Stimulated activated CD8-positive, alpha-beta memory T cell treated with anti-CD3 and anti-CD28 coated beads, Interleukin-2, amount 100 ng/mL, for 1 hour (primary cell): ENCODE data around the gene RUNDC3A.
"Not testable (repeated sequence)": the region's sequence is repeated elsewhere in the genome, so short reads cannot be mapped to it uniquely, and the experiment has no call there.

Source experiments
- DNase-seq, 2 donors: peaks; one replicate each; pipeline ENCODE4 v3.0.0-alpha.2; 2020; ENCODE audit warnings: low read depth in 2 of 2

The RUNDC3A gene

GRCh38 chr17:44359006-44359405 lies 50.6 kb downstream of the RUNDC3A start:
- no peak for DNase-seq

DNA sequence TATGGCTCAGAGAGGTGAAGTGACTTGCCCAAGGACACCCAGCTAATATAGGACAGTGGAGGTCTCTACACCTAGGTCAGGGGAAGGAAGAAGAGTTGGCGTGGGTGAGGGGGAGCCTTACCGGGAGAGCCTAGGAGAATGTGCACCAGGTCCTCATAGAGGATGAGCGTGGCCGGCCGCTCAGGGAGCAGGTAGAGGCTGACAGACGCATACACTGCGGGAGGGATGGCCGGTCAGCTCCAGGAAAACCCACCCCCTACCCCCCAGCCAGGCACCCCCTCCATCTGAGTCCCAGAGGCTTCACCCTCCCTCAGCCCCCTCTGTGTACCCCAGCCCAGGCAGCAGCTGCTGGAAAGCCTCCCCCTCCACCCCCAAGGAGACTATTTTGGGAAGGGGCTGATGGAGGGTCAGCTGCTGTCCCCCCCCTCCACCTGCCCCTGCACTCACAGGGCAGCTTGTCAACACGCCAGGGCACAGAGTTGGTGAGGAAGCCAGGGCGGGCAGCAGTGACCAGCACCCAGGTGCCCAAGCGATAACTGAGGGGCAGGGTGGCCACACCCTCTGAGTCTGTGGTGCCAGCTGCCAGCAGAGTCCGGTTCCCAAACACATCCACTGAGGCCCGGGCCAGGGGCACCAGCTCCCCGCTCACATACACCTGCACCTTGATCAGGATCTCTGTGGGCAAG lies 51.2 kb downstream of the RUNDC3A start:
- DNase-seq: no peak

DNA sequence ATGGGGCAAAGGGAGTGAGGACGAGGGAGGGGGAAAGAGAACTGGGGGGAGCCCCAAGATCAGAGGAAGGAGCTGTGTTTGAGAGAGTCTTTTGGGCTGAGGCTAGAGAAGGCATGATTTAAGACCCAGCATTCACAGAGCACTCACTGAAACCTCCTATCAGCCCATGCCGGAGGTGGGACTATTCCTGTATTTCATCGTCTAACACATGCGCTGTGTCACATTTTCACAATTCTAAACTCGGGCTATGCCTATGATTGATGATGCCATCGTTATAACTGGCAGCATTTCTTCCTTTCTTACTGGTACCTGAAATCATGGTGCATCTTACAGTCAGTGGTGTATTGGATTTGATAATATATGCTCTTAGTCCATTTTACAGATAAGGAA lies 51.7 kb downstream of the RUNDC3A start:
- no peak for DNase-seq

DNA sequence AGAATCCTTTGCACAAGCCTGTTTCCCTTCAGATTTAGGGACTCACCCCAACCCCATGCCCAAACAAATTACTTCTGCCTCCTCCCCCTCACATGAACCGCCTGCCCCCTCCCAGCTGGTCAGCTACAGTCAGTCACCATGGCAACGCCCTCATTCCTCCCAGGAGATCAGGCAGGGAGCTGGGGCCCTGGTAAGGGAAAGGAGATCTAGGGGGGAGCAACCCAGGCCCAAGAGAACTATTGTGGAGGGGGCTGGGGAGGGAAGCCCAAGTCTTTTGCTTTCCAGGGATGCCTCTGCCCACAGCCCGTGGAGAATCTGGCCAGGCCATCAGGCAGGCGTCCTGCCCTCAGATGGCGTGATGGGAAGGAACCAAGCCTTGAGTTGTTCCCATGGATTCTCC lies 52.4 kb downstream of the RUNDC3A start:
- DNase-seq: no peak

GRCh38 chr17:44361292-44362260 lies 53.2 kb downstream of the RUNDC3A start:
- no peak for DNase-seq

GRCh38 chr17:44362459-44362948 lies 54.1 kb downstream of the RUNDC3A start:
- no peak for DNase-seq

- no peak for DNase-seq
These were observed 54.7 kb downstream of the RUNDC3A start for GRCh38 chr17:44362949-44363612.

GRCh38 chr17:44363613-44364159 lies 55.3 kb downstream of the RUNDC3A start, which contains the start of gene FAM171A2:
Gene FAM171A2, minus strand, starts transcription at chr17:44363853. Its CDS starts 139 bp downstream, at chr17:44363714.
- peak in 1 of 2 donors; percentile 43 for DNase-seq

DNA sequence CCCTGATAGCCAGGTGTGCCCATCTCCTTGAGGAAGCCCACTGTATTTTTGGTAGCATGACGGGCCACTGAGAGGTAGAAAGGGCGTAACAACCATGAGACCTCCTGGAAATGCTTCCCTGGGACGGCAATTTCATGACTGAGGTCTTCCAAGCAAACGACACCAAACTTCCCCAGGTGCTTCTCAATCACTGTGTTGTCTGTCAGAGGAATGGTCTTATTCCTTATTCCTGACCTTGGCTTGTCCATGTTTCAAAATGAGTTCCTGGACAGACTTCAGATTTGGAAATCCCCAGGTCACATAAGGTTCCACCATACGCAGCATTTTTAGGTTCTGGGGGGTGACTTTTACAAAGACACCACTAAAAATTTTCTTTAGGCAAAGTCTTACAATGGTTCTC lies 56.6 kb downstream of the RUNDC3A start:
- not testable (repeated sequence) for DNase-seq

DNA sequence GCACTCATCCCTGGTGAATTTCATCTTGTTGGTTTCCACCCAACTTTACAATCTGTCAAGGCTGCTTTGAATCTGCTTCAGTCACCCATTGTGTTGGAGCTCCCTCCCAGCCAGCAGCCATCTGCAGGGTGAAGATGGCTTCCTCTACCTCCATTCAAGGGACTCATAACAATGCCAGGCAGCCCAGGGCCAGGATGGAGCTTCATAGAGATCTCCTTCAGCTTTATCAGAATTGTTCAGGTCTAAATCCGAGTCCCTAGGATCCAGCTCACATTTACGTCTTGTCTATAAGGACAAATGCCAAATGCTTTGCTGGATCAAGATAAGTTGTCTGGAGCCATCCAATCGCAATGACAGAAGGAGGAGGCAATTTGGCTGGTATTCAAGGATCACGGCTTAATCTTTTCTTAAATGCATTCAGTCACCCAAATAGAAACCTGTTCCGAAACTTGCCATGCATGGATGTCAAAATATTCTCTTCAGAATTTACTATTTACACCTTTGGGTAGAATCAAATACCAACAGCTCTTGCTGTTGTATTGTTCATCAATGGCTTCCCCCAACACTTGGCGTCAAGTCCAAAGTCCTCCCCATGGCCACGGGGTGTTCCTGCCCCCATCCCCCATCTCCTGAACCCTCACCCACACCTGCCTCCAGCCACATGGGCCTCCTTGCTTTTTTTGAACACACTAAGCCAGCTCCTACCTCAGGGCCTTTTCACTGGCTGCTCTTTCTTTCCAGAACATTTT lies 59.0 kb downstream of the RUNDC3A start:
- DNase-seq: no peak
